Mesothelial cell of epicardium (in vitro differentiated cells): Measurements from ENCODE around the gene FOXP1. TPM values are rescaled to one million over a fixed set of nuclear protein-coding genes. Genes with fewer than 3 reads are reported as not detected.
A peak's percentile ranks its signal among the peaks of the same experiment; 100 is the strongest.
"Not testable (repeated sequence)": the region's sequence is repeated elsewhere in the genome, so short reads cannot be mapped to it uniquely, and the experiment has no call there.

Experiments
- DNase-seq, 2 experiments: peaks; one replicate each; pipeline ENCODE4 v3.0.0; 2021; ENCODE audit warnings: low spot score in 2 of 2; ENCODE audit not compliant: unreplicated experiment in 2 of 2
- H3K27ac Mint-ChIP-seq: 2 replicates; pipeline ENCODE4 v1.8.0; 2021; ENCODE audit warnings: mixed read lengths
- H3K27me3 Mint-ChIP-seq: 2 replicates; pipeline ENCODE4 v1.8.0; 2021; ENCODE audit warnings: low read depth, mixed read lengths
- H3K36me3 Mint-ChIP-seq: 2 replicates; pipeline ENCODE4 v1.8.0; 2021; ENCODE audit warnings: mixed read lengths
- H3K4me1 Mint-ChIP-seq: 2 replicates; pipeline ENCODE4 v1.8.0; 2021; ENCODE audit warnings: mixed read lengths
- H3K4me3 Mint-ChIP-seq: 2 replicates; pipeline ENCODE4 v1.8.0; 2021; ENCODE audit warnings: mild to moderate bottlenecking, moderate library complexity, mixed read lengths
- H3K9me3 Mint-ChIP-seq: 2 replicates; pipeline ENCODE4 v1.8.0; 2021; ENCODE audit warnings: mixed read lengths
- total RNA-seq: library from RNA; stranded (reverse); gene quantifications from 3 replicates; pipeline ENCODE4 v1.2.1, GENCODE V29; 2021
- TF ChIP-seq, protein P1 (sequence below): fragments of 200-600 bp; sonication (generic); IDR thresholded peaks from one replicate; pipeline ENCODE4 v1.5.0; 2021; ENCODE audit warnings: antibody characterized with exemption; ENCODE audit not compliant: unreplicated experiment

FOXP1 gene
- total RNA-seq, 1 donor from 2014 or later: 187 TPM

DNA sequence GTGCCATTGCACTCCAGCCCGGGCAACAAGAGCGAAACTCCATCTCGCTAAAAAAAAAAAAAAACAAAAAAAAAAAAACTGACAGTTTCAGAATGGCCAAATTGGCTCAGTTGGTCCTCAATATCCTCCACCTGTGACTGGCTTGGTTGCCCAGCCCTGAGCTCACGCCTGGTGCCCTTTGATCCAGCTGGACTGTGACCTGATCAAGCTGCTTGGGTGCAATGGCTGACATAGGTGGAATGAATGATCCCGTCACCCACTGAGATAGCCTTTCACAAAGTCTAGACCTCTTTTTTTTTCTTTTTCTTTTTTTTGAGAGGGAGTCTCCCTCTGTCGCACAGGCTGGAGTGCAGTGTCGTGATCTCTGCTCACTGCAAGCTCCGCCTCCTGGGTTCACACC, 254.6 kb downstream of the FOXP1 start:
- H3K27me3 Mint-ChIP-seq: no peaks in the 10 kb centered on the region
- H3K4me3 Mint-ChIP-seq: no peak overlapping the region
- H3K9me3 Mint-ChIP-seq: peaks cover 15% of the 10 kb centered on the region
- no peak overlapping the region for H3K27ac Mint-ChIP-seq
- H3K4me1 Mint-ChIP-seq: peaks cover 12% of the 10 kb centered on the region
- TF ChIP-seq, protein P1, sequence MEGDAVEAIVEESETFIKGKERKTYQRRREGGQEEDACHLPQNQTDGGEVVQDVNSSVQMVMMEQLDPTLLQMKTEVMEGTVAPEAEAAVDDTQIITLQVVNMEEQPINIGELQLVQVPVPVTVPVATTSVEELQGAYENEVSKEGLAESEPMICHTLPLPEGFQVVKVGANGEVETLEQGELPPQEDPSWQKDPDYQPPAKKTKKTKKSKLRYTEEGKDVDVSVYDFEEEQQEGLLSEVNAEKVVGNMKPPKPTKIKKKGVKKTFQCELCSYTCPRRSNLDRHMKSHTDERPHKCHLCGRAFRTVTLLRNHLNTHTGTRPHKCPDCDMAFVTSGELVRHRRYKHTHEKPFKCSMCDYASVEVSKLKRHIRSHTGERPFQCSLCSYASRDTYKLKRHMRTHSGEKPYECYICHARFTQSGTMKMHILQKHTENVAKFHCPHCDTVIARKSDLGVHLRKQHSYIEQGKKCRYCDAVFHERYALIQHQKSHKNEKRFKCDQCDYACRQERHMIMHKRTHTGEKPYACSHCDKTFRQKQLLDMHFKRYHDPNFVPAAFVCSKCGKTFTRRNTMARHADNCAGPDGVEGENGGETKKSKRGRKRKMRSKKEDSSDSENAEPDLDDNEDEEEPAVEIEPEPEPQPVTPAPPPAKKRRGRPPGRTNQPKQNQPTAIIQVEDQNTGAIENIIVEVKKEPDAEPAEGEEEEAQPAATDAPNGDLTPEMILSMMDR: no peak
- H3K36me3 Mint-ChIP-seq: peaks cover 27% of the 10 kb centered on the region
- DNase-seq: no peak

DNA sequence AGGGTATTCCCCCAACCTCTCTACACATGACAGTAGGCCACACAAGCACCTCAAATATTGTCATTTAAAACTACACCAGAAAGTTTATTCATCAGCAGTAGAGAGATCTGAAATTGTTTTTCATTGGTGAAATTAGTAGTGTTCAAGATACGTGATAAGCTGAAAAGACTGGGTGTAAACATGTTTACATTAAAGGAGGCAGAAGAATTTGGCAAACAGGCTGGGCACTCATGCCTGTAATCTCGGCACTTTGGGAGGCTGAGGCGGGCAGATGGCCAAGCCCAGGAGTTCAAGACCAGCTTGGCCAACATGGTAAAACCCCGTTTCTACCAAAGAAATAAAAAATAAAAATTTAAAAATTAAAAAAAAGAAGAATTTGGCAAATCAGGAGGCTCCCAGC, 255.6 kb downstream of the FOXP1 start:
- TF ChIP-seq, protein P1: no peak
- peaks cover 9% of the 10 kb centered on the region for H3K4me1 Mint-ChIP-seq
- peaks cover 19% of the 10 kb centered on the region for H3K36me3 Mint-ChIP-seq
- no peak for DNase-seq
- H3K27me3 Mint-ChIP-seq: no peaks in the 10 kb centered on the region
- no peak overlapping the region for H3K4me3 Mint-ChIP-seq
- H3K27ac Mint-ChIP-seq: peak overlapping the region; percentile 44
- H3K9me3 Mint-ChIP-seq: peaks cover 10% of the 10 kb centered on the region

DNA sequence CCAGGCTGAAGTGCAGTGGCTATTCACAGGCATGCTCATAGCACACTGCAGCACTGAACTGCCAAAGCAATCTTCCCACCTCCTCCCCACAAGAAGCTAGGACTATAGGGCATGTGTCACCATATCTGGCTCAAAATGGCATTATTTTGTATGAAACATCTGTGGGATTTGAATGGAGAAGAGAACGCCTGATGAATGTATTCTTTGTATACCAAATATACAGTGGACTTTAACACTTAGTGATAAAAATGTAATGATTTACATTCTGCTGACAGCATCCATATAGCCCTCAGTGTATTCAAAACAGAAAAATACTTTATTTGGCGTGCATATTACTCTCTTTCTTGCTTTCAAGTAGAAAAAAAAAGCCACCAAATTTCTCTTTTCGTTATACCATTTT, 257.8 kb downstream of the FOXP1 start:
- Mint-ChIP-seq H3K36me3 (peaks cover 11% of the 10 kb centered on the region), H3K9me3 (peaks cover 6% of the 10 kb centered on the region), H3K4me1 (peaks cover 8% of the 10 kb centered on the region), H3K27me3 (no peaks in the 10 kb centered on the region), H3K4me3 (no peak overlapping the region), H3K27ac (no peak overlapping the region)
- DNase-seq: no peak
- TF ChIP-seq, protein P1: no peak

DNA sequence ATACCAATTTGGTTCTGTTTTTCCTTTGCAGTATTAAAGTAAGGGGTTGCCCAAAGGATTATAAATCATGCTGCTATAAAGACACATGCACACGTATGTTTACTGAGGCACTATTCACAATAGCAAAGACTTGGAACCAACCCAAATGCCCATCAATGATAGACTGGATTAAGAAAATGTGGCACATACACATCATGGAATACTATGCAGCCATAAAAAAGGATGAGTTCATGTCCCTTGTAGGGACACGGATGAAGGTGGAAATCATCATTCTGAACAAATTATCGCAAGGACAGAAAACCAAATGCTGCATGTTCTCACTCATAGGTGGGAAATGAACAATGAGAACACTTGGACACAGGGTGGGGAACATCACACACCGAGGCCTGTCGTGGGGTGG, 259.3 kb downstream of the FOXP1 start:
- H3K4me1 Mint-ChIP-seq, H3K27ac Mint-ChIP-seq, H3K9me3 Mint-ChIP-seq, H3K36me3 Mint-ChIP-seq, H3K27me3 Mint-ChIP-seq, H3K4me3 Mint-ChIP-seq, DNase-seq: not testable (repeated sequence)

DNA sequence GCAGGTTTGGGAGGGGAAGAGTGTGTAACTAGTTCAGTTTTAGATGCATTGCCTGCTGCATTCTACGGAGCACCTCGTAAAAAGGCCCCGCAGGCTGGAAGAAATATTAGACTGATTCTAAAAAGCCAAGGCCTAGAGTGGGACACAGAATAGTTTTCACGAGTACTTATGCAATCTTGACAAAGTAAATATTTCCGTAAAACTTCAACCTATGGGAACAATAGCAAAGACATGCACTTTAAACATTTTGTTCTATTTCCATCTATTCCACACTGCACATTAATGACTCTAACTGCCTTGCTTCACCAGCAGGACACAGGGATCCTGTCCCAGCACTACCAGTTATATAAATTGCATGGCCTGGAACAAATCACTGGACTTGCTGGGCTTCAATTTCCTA, 260.0 kb downstream of the FOXP1 start:
- Mint-ChIP-seq H3K9me3 (no peaks in the 10 kb centered on the region), H3K36me3 (peaks cover 4% of the 10 kb centered on the region), H3K4me1 (peaks cover 13% of the 10 kb centered on the region), H3K4me3 (no peak overlapping the region), H3K27ac (no peak overlapping the region), H3K27me3 (no peaks in the 10 kb centered on the region)
- TF ChIP-seq, protein P1: no peak
- DNase-seq: no peak

DNA sequence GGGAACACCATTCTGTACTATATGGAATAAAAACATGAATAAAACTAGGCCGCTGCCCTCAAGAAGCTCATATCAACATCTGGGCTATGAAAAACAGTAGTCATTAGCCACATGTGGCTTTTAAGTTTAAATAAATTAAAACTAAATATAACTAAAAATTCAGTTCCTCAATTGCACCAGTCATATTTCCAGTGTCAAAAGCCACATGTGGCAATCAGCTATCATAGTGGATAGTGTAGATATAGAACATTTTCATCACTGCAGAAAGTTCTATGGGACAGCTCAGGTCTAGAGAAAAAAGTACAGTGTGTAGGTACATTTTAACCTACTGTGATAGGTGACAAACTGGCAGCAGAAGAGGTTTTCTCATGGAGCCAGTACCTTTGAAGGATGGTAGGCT, 261.4 kb downstream of the FOXP1 start:
- peaks cover 23% of the 10 kb centered on the region for H3K4me1 Mint-ChIP-seq
- TF ChIP-seq, protein P1: no peak
- no peaks in the 10 kb centered on the region for H3K27me3 Mint-ChIP-seq
- H3K36me3 Mint-ChIP-seq: peaks cover 4% of the 10 kb centered on the region
- H3K4me3 Mint-ChIP-seq: no peak overlapping the region
- no peaks in the 10 kb centered on the region for H3K9me3 Mint-ChIP-seq
- no peak overlapping the region for H3K27ac Mint-ChIP-seq
- DNase-seq: no peak
